Subcutaneous adipose tissue (tissue), 4 donors: ENCODE results near the gene WDR47. TPM values are rescaled to one million over a fixed set of nuclear protein-coding genes. Genes with fewer than 3 reads are reported as not detected.

Experiments
- total RNA-seq, 4 donors: library from RNA; depleted of rRNA; stranded (reverse); fragments of >200 nt; gene quantifications; one replicate each; pipeline ENCODE4 v1.1.0, GENCODE V29; 2016
- TF ChIP-seq, protein P1 (sequence below): fragments of 450-650 bp; IDR thresholded peaks from one replicate; pipeline ENCODE4 v1.5.1; 2016; ENCODE audit warnings: low read depth, mild to moderate bottlenecking, control low read depth, antibody characterized with exemption, moderate library complexity

The WDR47 gene
- total RNA-seq = 10 to 100 TPM; 13.0 to 18.1 (median 13.7) TPM

DNA sequence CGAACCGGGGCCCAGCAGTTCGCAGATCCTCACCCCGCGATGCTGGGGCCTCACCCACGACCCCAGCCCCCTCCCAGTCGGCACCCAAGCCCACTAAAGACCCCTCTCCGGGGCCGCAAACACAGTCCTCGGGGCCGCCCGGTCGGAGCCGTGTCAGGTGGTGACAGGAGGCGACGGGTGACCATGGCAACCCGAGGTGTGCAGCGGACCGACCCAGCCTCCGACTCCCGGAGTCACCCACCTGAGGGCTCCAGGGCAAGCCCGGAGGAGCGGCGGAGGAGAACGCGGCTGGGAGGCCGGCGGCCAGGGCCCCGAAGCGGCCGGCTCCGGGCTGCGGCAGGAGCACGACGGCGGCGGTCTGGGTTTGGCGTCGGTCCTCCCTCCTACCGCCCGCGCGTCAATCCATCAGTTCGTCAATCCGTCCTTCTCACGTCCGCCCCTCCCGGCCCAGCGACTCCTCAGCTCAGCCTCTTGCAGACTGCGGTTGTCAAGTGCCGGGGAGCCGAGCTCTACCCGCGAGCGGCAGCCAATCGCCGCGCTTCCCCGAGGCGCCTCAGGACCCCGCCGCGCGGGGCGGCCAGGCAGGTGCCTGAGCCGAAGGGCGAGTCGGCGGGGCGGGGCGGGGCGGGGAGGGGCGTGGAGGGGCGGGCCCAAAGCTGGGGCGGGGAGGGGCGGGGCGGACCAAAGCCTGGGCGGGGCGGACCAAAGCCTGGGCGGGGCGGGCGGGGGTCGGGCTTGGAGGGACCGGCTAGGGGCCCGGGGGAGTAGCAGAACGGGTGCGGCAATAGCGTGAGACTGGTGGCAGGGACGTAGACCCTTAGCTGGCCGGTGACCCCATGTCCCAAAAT lies at the start of gene WDR47:
WDR47 (minus strand) TSS at position 482 of the 848 bp plus-strand sequence. CDS start 18,590 bp downstream, outside the sequence.
- TF ChIP-seq, protein P1, sequence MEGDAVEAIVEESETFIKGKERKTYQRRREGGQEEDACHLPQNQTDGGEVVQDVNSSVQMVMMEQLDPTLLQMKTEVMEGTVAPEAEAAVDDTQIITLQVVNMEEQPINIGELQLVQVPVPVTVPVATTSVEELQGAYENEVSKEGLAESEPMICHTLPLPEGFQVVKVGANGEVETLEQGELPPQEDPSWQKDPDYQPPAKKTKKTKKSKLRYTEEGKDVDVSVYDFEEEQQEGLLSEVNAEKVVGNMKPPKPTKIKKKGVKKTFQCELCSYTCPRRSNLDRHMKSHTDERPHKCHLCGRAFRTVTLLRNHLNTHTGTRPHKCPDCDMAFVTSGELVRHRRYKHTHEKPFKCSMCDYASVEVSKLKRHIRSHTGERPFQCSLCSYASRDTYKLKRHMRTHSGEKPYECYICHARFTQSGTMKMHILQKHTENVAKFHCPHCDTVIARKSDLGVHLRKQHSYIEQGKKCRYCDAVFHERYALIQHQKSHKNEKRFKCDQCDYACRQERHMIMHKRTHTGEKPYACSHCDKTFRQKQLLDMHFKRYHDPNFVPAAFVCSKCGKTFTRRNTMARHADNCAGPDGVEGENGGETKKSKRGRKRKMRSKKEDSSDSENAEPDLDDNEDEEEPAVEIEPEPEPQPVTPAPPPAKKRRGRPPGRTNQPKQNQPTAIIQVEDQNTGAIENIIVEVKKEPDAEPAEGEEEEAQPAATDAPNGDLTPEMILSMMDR = no peak

DNA sequence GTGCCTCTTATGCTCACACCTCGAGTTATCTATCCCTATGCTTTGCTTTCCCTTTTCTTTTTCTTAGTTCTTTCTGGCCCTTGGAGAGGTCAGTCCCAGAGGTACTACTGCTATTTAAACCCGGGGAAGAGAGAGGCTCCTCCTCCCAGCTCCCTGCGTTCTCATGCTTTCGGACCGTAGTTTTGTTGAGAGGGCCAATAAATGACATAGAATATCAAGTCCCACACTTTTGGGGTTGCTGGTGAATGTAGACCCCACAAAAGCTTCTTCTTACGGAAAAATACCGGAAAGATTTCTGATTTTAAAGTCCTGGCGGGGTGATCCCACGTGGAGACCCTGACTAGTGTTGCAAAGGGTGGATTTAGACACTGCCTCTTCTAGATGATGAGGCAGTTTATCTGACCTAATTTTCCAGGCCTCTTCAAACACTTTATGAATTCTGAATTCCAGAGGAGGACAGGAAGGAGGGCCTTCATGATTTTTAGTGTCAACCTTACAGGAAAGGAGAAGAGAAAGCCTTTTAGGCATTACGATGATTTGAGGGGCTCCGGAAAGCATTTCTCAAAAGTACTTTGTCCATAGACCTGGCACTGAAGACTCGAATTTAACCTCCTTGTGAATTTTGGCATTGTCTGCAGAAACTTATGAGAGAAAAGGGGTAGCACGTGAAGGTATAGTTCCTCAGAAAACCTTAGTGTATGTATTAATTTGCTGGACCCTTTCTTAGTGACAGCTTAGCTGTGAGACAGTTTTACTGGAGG lies 49.4 kb upstream of the WDR47 start:
- TF ChIP-seq, protein P1 = no peak

DNA sequence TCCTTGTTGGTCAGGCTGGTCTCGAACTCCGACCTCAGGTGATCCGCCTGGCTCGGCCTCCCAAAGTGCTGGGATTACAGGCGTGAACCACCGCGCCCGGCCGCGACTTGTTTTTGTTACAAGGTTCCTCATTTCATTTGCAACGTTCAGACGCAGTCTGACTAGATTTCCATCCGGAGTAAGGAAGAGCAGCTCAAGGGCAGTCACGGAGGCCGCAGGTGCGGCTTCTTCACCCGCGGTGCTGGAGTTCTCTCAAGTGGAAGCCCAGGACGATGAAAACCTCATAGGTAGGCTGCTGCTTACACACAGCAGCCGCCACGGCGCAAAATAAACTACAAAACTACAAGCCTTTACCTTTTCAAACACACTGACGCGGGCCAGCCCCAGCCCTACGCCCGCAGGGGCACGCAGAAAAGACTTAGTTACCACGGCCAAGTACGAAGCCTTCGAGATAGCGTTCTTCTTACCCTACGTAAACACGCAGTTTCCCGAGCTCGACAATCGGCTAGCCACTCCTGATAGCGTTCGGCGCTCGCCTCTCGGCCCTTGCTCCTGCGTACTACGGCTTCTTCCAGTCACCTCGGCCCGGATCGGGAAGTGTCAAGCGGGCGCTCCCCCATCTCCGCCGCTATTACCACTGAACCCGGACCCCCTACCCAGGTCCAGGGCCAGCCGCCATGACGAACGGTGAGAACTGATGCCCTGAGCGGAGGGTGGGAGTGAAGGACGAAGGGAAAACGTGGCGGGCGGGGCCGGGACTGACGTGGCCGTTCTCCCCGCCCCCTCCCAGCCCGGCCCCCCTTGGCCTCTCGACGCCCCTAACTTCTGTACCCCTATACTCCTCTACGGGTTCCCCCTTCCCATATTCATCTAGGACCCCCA lies 48.5 kb upstream of the WDR47 start, which contains the start of gene TMEM167B:
TMEM167B (plus strand) TSS at position 569 of the 882 bp plus-strand sequence; CDS start at position 678, 109 bp downstream.
- TF ChIP-seq, protein P1 = no peak

DNA sequence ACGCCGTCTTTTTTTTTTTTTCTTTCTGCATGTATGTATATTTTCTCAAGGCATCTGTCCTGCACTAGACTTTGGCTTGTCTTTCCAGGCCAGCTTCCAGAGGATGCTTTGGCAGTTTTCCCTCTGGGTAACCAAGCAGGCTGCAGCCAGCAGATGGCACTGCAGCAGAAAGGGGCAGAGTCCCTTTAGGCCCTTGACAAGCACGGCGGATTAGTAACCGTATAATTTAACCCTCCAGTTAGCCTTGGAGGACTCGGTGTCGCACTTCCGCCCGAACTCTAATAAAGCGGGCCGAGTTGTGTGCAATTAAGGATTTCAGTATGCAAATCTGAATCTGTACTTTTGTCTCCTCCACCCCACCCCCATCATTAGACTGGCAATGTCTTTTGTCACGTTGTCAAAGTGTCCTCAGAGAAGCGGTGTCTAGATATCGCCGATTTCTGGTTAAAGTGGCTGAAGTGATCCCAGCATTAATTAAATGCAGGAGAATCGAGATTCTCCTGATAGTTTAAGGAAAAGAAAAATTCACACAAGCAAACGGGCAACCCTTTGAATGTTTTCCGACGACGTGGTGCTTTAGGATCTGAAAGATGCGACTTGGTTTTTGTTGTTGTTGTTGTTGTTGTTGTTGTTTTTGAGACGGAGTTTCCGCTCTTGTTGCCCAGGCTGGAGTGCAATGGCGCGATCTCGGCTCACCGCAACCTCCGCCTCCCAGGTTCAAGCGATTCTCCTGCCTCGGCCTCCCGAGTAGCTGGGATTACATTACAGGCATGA lies 47.5 kb upstream of the WDR47 start:
- TF ChIP-seq, protein P1 = no peak

DNA sequence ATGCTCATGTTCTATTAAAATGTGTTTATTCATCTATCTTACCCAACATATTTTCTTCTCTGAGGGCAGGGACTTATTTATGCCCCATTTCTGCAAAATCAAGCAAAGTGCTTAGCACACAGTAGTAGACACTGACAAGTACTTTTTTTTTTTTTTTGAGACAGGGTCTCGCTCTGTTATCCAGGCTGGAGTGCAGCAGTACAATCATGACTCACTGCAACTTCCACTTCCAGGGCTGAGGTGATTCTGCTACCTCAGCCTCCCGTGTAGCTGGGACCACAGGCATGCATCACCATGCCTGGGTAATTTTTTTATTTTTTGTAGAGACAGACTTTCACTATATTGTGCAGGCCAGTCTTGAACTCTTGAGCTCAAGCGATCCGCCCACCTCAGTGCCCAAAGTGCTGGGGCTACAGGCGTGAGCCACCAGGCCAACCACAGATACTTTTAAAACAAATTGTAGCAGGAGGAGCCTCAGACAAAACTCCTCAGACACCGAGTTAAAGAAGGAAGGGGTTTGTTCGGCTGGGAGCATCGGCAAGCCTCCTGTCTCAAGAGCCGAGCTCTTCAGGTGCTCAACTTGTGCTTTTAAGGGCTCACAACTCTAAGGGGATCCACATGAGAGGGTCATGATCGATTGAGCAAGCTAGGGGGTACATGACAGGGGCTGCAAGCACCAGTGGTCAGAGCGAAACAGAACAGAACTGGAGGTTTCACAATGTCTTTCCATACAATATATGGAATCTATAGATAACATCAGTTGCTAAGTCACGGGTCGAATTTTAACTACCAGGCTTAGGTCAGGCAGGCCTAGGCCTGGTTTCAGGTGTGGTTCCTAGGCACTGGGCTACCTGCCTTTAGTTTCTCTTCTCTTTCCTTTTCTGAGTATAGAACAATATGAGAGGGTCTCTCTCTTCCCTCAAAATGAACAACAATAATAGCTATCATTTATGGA lies 42.9 kb upstream of the WDR47 start:
- TF ChIP-seq, protein P1 = no peak

DNA sequence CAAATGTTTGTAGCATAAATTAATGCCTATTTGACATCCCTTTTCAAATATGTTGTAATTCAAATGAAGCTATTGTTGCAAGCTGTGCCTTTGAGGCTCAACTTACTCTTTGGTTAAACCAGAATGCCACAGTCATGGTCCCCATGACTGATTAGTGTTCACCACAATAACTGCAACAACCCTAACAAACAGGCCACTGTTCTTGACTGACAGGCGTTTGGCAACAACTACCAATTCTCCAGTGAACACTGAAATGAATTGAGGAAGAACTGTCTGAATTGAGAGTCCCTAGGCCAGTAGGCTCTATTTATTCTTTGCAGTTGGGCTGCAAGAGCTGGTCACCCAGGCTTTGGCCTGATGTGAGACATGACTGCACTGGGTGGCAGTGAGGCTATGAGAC lies 42.0 kb upstream of the WDR47 start:
- TF ChIP-seq, protein P1 = no peak
